ENCODE data around the gene CNOT8.

The CNOT8 gene

DNA sequence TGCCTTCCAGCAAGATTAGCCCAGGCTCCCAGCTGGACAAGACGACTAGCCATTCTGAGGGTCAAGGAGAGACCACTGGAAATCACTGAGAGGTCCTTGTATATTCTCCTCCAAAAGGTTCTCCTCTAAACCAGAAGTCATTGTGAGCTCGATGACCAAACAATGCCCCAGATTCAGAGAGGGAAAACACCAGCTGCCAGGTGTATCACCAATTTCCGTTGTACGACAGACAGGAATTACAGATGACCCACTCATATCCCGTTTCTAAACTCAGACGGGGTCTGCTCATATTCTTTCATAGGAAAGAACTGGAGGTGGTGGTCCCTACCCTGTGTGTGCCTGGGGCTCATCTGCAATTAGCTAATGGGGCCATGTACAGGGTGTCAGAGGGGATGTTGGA, 22.2 kb upstream of the CNOT8 start:
- no peak for DNase-seq

GRCh38 chr5:154837009-154837901, 21.2 kb upstream of the CNOT8 start:
- DNase-seq: no peak

DNA sequence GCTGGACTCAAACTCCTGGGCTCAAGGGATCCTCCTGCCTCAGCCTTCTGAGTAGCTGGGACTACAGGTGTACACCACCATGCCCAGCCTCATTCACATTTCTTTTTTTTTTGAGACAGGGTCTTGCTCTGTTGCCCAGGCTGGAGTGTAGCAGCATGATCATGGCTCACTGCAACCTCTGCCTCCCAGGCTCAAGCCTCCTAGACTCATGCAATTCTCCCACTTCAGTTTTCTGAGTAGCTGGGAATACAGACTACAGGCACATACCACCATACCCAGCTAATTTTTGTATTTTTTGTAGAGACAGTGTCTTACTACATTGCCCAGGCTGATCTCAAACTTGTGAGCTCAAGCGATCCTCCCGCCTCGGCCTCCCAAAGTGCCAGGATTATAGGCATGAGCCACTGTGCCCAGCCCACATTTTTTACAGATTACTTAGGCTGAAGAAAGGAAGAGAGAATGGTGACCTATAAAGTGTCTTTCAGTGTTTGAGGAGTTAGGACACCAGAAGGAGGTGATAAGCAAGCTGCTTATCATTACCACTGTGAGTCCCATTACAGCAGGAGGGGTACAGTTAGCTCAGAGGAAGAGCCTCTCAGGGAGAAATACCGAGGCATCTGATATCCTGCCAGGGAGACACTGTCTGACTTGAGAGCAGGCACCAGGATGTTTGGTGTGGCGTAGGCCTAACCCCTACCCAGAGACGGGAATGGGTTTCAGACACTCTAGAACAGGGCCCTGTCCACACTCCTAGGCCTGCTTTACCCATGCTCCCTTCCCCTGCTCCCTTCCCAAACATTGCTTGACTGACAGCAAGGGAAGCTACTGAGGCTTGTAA, 17.8 kb upstream of the CNOT8 start:
- DNase-seq: no peak

- DNase-seq: no peak
These were observed 17.2 kb upstream of the CNOT8 start for GRCh38 chr5:154841273-154841661.

GRCh38 chr5:154842689-154843530, 15.5 kb upstream of the CNOT8 start:
- no peak for DNase-seq

GRCh38 chr5:154844809-154845208, 13.6 kb upstream of the CNOT8 start:
- DNase-seq: peak; percentile 27

DNA sequence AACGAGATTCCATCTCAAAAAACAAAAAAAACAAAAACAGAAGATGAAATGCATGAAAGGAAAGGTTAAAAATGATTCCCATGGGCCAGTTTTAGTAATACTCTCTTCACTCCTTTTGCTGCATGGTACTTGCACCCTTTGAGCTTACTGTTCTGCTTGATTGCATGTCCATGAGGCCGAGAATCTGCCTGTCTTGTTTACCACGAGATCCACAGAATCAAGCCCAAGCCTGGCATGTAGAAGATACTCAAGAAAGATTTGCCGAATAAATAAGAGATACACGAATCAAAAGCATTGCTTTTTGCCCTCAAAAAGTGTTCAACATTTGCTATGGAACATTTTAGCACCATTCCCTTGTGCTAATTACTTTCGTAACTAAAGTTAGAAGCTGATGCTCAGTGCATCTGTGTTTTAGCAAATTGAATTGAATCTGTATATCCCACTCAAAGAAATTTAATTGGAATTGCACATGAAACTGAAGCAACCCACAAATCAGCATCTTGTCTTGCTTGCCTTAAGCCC, 9.1 kb upstream of the CNOT8 start:
- no peak for DNase-seq

DNA sequence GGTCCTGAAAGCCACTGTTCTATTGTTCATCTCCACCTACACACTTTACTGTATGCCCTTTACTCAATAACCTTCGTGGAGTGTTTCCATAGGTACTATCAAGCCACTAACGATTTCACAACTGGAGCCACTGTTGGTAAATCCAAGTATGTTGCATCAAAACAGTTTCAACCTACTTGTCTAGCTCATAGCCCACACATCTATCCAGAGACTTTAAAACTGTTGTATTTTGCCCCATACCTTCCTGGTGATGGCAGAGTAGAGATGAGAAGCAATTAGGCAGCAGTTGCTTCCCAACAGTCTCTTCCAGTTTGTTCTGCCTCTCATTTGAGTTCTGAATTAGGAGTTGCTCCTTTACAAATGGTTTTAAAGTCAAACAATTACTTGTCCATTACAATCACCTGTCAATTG, 8.6 kb upstream of the CNOT8 start:
- no peak for DNase-seq

DNA sequence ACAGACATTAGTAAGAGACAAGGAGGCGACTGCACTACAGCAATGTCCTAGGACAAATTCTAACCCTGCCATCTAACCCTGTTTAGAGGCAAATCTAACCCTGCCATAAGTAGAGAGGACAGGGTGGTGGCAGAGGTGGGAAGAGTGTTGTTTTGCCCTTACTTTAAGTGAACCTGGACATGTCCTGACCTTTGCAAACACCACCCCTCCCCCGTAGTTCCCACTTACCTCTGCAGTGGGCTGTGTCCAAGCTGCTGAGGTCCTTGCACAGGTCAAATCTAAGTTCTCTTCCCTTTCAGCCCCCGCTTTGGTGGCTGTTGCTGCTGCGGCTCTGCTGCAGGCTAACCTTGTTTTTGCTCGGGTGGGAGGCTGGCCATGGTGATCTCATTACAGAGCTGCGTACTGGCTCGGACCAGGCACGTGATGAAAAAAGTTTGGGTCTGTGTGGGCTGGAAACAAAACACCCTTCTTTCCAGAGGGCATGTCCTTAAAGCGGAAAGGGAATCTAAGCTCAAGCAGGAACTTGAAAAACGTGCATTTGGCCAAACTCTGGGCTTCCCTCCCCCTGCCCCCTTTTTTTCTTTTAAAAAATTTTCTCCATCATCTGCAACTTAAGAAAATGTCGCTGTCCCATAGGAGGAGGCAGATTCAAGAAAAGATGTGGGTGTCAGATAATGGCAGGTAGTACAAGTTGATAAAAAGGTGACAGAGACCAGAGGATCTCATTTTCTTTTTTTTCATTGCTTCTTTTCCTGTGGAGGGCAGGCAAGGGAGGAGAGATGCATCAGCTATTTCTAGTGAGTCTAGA, 8.0 kb upstream of the CNOT8 start, which contains the start of gene FAXDC2:
Gene FAXDC2 (minus strand): TSS at position 349 of the 808 bp plus-strand sequence. CDS start 12,425 bp downstream, outside the sequence.
- DNase-seq: no peak

GRCh38 chr5:154851351-154851750, 7.1 kb upstream of the CNOT8 start:
- DNase-seq: no peak

DNA sequence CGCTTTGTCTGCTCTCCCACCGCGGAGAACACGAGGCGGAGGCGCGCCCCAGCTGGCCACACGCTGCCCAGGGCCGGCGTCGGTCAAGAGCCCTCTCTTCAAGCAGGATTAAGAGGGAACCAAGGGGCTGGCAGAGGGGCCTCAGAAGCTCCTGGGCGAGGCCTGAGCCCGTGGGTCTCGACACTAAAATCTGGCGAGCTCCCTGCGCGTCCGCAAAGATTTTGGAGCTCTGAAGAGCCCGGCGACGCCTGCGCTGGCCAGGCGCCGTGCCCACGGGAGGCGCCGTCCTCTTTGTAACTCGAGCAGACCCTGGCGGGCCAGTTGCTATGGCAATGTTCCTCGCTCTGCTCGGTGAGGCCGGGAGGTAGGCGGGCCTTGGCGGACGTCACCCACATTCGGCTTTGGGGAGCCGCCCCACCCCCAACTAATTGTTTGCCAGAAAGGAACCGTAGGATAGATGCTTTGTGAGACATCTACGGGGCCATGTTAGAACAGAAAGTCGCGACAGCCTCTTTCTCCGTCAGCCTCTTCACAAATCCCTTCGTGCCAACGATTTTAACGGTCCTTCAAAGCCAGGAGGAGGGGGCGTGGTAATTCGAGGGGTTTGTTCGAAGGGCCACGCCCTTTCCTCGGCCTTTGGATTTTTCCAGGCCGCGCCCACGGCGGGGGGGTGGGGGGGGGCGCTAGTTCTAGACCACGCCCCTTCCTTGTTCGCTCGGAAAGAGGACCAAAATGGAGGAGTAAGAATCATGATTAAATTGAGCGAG, 714 bp upstream of the CNOT8 start:
- DNase-seq: peak; percentile 89

DNA sequence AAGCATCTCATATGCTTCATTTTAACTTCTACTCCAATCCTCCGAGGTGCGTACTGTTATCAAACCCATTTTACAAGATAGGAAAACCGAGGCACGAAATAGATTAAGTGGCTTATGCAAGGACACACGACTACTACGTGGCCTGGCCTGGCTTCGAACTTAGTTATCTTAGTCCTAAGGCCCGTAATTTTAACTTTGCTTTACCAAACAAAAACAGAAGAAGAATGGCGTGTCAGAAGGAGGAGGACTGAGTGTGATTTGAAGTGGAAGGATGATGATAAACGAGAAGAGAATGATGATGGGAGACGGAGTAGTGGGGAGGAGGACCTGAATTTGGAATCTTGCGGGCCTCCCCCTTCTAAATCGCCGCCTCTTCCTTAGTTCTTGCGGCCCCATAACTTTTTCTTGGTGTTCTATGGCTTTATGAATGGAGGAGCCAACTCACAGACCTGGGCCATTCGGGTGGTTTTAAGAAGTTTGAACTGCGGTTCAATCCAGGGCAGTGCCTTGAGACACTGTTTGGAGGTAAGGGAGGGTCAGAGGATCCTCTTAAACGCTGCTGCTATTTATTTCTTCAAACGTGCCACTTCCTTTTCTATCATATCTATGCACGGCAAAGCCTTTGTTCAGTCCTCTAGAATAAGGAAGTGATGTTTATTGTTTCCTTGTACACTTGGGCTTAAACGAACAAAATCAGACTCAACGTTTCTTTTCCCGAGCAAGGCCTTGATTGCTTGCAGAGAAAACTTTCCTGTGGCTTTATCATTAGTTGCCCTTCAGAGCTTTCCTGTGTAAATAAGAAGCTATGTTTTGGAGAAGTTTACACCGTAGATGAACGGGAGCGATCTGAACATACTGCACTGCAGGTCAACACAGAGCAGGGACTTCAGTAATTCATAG, 795 bp downstream of the CNOT8 start:
- DNase-seq: no peak

- DNase-seq: no peak
These were observed 1.7 kb downstream of the CNOT8 start for GRCh38 chr5:154860123-154860522.

DNA sequence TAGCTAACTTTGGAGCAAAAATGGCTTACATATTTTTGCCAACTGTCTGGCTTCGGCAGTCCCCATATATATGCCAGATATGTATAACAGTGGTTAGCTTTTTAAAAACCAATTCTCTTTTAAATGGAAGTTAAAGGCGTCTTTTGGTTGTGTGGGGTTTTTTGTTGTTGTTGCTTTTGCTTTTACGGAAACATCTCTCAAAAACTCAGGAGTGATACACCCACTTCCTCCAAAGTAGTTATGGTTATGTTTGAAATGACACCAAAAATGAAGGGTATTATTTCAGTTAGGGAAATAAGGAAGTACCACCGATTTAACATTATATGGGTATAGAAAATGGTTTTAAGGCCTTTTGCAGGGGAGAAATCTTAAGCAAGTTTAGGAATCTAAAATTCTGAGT, 2.3 kb downstream of the CNOT8 start:
- no peak for DNase-seq

DNA sequence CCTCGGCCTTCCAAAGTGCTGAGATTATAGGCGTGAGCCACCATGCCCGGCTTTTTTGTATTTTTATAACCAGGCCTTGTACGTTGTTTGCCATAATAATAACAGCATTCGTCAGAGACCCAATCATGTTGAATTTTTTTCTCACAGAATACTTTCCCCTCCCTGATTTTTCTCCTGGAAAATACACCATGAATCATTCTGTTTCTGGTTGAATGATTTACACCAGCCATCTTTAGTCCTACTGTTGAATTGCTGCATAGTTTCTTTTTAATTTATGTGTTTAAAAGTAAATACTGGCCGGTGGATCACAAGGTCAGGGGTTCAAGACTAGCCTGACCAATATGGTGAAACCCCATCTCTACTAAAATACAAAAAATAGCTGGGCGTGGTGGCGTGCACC, 3.5 kb downstream of the CNOT8 start:
- no peak for DNase-seq

DNA sequence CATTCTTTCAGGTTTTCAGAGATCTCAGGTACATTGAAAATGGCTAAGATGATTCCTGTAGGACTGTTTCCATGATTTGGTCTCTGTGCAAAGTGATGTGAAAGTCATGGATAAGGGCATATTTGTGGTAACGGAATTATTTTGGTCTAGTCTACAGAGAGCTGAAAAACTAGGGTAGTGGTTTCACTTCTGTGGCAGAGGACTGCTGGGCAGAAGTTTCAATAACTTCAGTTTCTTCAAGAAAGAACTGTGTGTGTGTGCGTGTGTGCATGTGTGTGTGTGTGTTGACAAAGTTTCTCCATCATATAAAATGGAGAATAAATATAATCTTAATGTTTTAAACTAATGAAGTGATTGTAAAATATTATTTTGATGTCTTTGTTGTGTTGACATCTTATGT, 4.3 kb downstream of the CNOT8 start:
- no peak for DNase-seq

DNA sequence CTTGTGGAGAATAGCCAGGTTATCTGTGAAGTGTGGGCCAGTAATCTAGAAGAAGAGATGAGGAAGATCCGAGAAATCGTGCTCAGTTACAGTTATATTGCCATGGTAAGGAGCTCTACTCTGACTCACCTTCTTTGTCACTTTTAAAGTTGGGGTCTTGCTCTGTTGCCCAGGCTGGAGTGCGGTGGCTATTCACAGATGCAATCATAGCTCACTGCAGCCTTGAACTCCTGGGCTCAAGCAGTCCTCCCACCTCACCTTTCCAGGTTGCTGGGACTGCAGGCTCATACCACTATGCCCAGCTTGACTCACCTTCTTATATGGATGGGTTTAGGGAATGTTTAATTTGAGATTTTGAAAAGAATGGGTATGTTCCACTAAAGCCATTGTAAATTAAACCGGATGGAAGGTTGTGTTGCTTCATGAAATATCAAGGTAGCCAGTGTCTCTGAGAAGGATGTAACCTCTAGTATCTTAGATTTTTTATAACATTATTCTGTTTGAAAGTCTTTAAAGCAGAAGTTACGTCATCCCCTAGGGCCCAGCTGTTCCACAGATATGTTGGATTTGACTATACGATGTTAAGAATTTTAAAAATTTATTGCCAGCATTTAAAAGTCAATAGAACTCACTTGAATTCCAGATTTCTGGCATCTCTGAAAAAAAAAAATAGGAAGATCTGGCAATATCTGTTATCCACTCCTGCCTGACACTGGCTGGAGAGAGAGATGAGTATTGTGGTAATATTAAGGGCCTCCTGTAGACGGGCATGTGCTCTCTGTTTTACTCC, 5.1 kb downstream of the CNOT8 start:
- no peak for DNase-seq

- no peak for DNase-seq
These were observed 7.2 kb downstream of the CNOT8 start for GRCh38 chr5:154865466-154866184.

All from NCI-H510A treated with DMSO at 0.1 percent for 48 hours (cell line).